ENCODE results near the gene ASPN.
A peak's percentile ranks its signal among the peaks of the same experiment; 100 is the strongest.

ASPN gene

GRCh38 chr9:92407818-92408217, 74.5 kb downstream of the ASPN start:
- in situ Hi-C loops (cut with HindIII; ENCODE audit: low pct_ligation_motif_present, low sequenced_read_pairs) = no loop called here
- Histone ChIP-seq H3K36me3 (replicated peaks) (no peaks in the 10 kb centered on the region), H3K27me3 (replicated peaks) (no peaks in the 10 kb centered on the region), H3K27ac (no peak overlapping the region), H3K4me3 (ENCODE audit: low read depth, low read length) (no peak overlapping the region)
- TF ChIP-seq, protein P1, sequence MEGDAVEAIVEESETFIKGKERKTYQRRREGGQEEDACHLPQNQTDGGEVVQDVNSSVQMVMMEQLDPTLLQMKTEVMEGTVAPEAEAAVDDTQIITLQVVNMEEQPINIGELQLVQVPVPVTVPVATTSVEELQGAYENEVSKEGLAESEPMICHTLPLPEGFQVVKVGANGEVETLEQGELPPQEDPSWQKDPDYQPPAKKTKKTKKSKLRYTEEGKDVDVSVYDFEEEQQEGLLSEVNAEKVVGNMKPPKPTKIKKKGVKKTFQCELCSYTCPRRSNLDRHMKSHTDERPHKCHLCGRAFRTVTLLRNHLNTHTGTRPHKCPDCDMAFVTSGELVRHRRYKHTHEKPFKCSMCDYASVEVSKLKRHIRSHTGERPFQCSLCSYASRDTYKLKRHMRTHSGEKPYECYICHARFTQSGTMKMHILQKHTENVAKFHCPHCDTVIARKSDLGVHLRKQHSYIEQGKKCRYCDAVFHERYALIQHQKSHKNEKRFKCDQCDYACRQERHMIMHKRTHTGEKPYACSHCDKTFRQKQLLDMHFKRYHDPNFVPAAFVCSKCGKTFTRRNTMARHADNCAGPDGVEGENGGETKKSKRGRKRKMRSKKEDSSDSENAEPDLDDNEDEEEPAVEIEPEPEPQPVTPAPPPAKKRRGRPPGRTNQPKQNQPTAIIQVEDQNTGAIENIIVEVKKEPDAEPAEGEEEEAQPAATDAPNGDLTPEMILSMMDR (IDR thresholded peaks at IDR 0.05; ENCODE audit: low read depth, low read length, missing control alignments) = no peak
- no peak for DNase-seq

DNA sequence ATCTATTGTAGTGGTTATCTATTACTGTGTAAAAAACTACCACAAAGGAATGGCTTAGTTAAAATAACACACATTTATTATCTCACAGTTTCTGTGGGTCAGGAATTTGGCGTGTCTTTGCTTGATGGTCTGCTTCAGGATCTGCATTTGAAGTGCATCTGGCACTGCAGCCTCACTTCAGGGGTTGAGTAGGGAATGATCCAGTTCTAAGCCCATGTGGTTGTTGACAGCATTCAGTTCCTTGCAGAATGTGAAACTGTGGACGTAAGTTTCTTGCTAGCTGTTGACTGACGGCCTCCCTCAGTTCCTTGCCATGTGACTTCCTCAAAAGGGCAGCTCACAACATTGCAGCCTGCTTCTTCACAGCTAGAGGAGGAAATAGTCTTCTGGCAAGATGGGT, 75.8 kb downstream of the ASPN start:
- Histone ChIP-seq H3K36me3 (replicated peaks) (no peaks in the 10 kb centered on the region), H3K27me3 (replicated peaks) (no peaks in the 10 kb centered on the region), H3K4me3 (ENCODE audit: low read depth, low read length) (no peak overlapping the region), H3K27ac (no peak overlapping the region)
- in situ Hi-C loops (cut with HindIII; ENCODE audit: low pct_ligation_motif_present, low sequenced_read_pairs) = no loop called here
- peak; percentile 14 for DNase-seq
- TF ChIP-seq, protein P1 (IDR thresholded peaks at IDR 0.05; ENCODE audit: low read depth, low read length, missing control alignments) = no peak
